ENCODE measurements around the gene ZNF100.
"Not testable (repeated sequence)": the region's sequence is repeated elsewhere in the genome, so short reads cannot be mapped to it uniquely, and the experiment has no call there.

GRCh38 chr19:21726942-21727747, 40.2 kb downstream of the ZNF100 start:
- not testable (repeated sequence) for TF ChIP-seq CTCF, POLR2A (IDR thresholded peaks at IDR 0.05)
